Measurements from ENCODE around the gene WDR91. TPM values are rescaled to one million over a fixed set of nuclear protein-coding genes. Genes with fewer than 3 reads are reported as not detected.
A peak's percentile ranks its signal among the peaks of the same experiment; 100 is the strongest.
"Not testable (repeated sequence)": the region's sequence is repeated elsewhere in the genome, so short reads cannot be mapped to it uniquely, and the experiment has no call there.

WDR91 gene
- total RNA-seq, 2 experiments from 2014 or later, result 10.7 to 11.6 TPM

- H3K27ac Mint-ChIP-seq, result no peak overlapping the region
- peaks cover 4% of the 10 kb centered on the region for H3K9me3 Mint-ChIP-seq
- peaks cover 7% of the 10 kb centered on the region for H3K36me3 Mint-ChIP-seq (ENCODE audit: low read depth)
- CTCF ChIA-PET, result interaction anchor here (1.0 to 1.5 kb wide), 2 partner anchors 9 to 231 kb away, joined by 3 read pairs; no protein-coding TSS in a partner anchor
- H3K4me3 Mint-ChIP-seq, result no peak overlapping the region
- peaks cover 3% of the 10 kb centered on the region for H3K27me3 Mint-ChIP-seq
- H3K4me1 Mint-ChIP-seq, result peaks cover 2% of the 10 kb centered on the region
- POLR2A ChIA-PET, result no interaction called here
- DNase-seq, result no peak
Observed at GRCh38 chr7:135217645-135218509, 6.6 kb upstream of the WDR91 start.

GRCh38 chr7:135215698-135216097 is 4.4 kb upstream of the WDR91 start:
- no peak for DNase-seq
- H3K36me3 Mint-ChIP-seq (ENCODE audit: low read depth), result no peaks in the 10 kb centered on the region
- ChIA-PET CTCF (no interaction called here), POLR2A (no interaction called here)
- no peaks in the 10 kb centered on the region for H3K9me3 Mint-ChIP-seq
- H3K4me3 Mint-ChIP-seq, result no peak overlapping the region
- H3K27me3 Mint-ChIP-seq, result no peaks in the 10 kb centered on the region
- no peak overlapping the region for H3K27ac Mint-ChIP-seq
- peaks cover 8% of the 10 kb centered on the region for H3K4me1 Mint-ChIP-seq

GRCh38 chr7:135215180-135215579 is 3.9 kb upstream of the WDR91 start:
- no peak overlapping the region for H3K27ac Mint-ChIP-seq
- H3K36me3 Mint-ChIP-seq (ENCODE audit: low read depth), result no peaks in the 10 kb centered on the region
- no peak overlapping the region for H3K4me3 Mint-ChIP-seq
- no peak for DNase-seq
- CTCF ChIA-PET, result no interaction called here
- no peaks in the 10 kb centered on the region for H3K9me3 Mint-ChIP-seq
- POLR2A ChIA-PET, result no interaction called here
- peaks cover 13% of the 10 kb centered on the region for H3K4me1 Mint-ChIP-seq
- H3K27me3 Mint-ChIP-seq, result no peaks in the 10 kb centered on the region

GRCh38 chr7:135213831-135214230 is 2.5 kb upstream of the WDR91 start:
- Mint-ChIP-seq H3K27ac (no peak overlapping the region), H3K4me1 (peaks cover 16% of the 10 kb centered on the region), H3K36me3 (ENCODE audit: low read depth) (no peaks in the 10 kb centered on the region), H3K9me3 (no peaks in the 10 kb centered on the region), H3K27me3 (no peaks in the 10 kb centered on the region), H3K4me3 (no peak overlapping the region)
- POLR2A ChIA-PET, result interaction anchor here (0.7 kb wide), 1 partner anchor 746 kb away, joined by 4 read pairs; no protein-coding TSS in a partner anchor
- CTCF ChIA-PET, result no interaction called here
- DNase-seq, result no peak

- not testable (repeated sequence) for H3K9me3 Mint-ChIP-seq; DNase-seq; H3K36me3 Mint-ChIP-seq (ENCODE audit: low read depth); H3K27me3 Mint-ChIP-seq
- ChIA-PET CTCF (interaction anchor here (0.7 to 3.7 kb wide), 7 partner anchors 10 to 64 kb away, joined by 3 to 25 read pairs (median 3); partner anchors contain the start of genes CYREN and TMEM140), POLR2A (interaction anchor here (1.2 to 2.8 kb wide), 7 partner anchors 12 to 226 kb away, joined by 3 to 27 read pairs (median 5); partner anchors contain the start of genes AGBL3, CYREN and TMEM140)
- Mint-ChIP-seq H3K4me1 (peaks cover 27% of the 10 kb centered on the region), H3K4me3 (peak overlapping the region; percentile 94), H3K27ac (peak overlapping the region; percentile 52)
Observed at GRCh38 chr7:135211946-135212685, 790 bp upstream of the WDR91 start.

- Mint-ChIP-seq H3K27ac (peak overlapping the region; percentile 40), H3K4me3 (peak overlapping the region; percentile 94), H3K4me1 (peaks cover 32% of the 10 kb centered on the region), H3K27me3 (no peaks in the 10 kb centered on the region), H3K9me3 (no peaks in the 10 kb centered on the region), H3K36me3 (ENCODE audit: low read depth) (no peaks in the 10 kb centered on the region)
- CTCF ChIA-PET, result interaction anchor here (0.9 to 3.7 kb wide), 8 partner anchors 9 to 225 kb away, joined by 3 to 25 read pairs (median 4); partner anchors contain the start of genes AGBL3, CYREN and TMEM140
- POLR2A ChIA-PET, result interaction anchor here (0.6 to 2.8 kb wide), 12 partner anchors 9 to 578 kb away, joined by 3 to 27 read pairs (median 4); partner anchors contain the start of genes BPGM, CYREN and TMEM140
- DNase-seq, result no peak
Observed at GRCh38 chr7:135210888-135211178, 493 bp downstream of the WDR91 start.

- ChIA-PET CTCF (interaction anchor here (0.7 to 3.7 kb wide), 6 partner anchors 8 to 223 kb away, joined by 3 to 25 read pairs (median 3); partner anchors contain the start of genes AGBL3 and CYREN), POLR2A (interaction anchor here (0.7 to 1.5 kb wide), 4 partner anchors 39 to 563 kb away, joined by 3 to 7 read pairs (median 3); partner anchors contain the start of genes CYREN and TMEM140)
- no peak overlapping the region for H3K4me3 Mint-ChIP-seq
- no peaks in the 10 kb centered on the region for H3K27me3 Mint-ChIP-seq
- H3K36me3 Mint-ChIP-seq (ENCODE audit: low read depth), result peaks cover 7% of the 10 kb centered on the region
- H3K4me1 Mint-ChIP-seq, result peaks cover 32% of the 10 kb centered on the region
- no peak overlapping the region for H3K27ac Mint-ChIP-seq
- H3K9me3 Mint-ChIP-seq, result no peaks in the 10 kb centered on the region
- no peak for DNase-seq
Observed at GRCh38 chr7:135209225-135209834, 2.0 kb downstream of the WDR91 start.

- no peak overlapping the region for H3K27ac Mint-ChIP-seq
Observed at GRCh38 chr7:135208102-135208793, 3.1 kb downstream of the WDR91 start.

GRCh38 chr7:135207406-135208101 is 3.8 kb downstream of the WDR91 start:
- POLR2A ChIA-PET, result no interaction called here
- CTCF ChIA-PET, result no interaction called here
- Mint-ChIP-seq H3K4me1 (peaks cover 36% of the 10 kb centered on the region), H3K9me3 (no peaks in the 10 kb centered on the region), H3K36me3 (ENCODE audit: low read depth) (peaks cover 13% of the 10 kb centered on the region), H3K4me3 (no peak overlapping the region), H3K27ac (no peak overlapping the region), H3K27me3 (no peaks in the 10 kb centered on the region)
- DNase-seq, result no peak

More at GRCh38 chr7:135208102-135208793, 3.1 kb downstream of the WDR91 start:
- Mint-ChIP-seq H3K36me3 (ENCODE audit: low read depth) (peaks cover 13% of the 10 kb centered on the region), H3K27me3 (no peaks in the 10 kb centered on the region), H3K9me3 (no peaks in the 10 kb centered on the region), H3K4me3 (no peak overlapping the region), H3K4me1 (peaks cover 36% of the 10 kb centered on the region)
- POLR2A ChIA-PET, result interaction anchor here (1.5 kb wide), 1 partner anchor 38 kb away, joined by 7 read pairs; the partner anchor contains the start of gene CYREN
- CTCF ChIA-PET, result interaction anchor here (0.9 kb wide), 1 partner anchor 66 kb away, joined by 3 read pairs; no protein-coding TSS in a partner anchor
- no peak for DNase-seq

- peaks cover 17% of the 10 kb centered on the region for H3K36me3 Mint-ChIP-seq (ENCODE audit: low read depth)
- ChIA-PET POLR2A (interaction anchor here (1.5 kb wide), 1 partner anchor 38 kb away, joined by 5 read pairs; no protein-coding TSS in a partner anchor), CTCF (no interaction called here)
- DNase-seq, result no peak
- no peaks in the 10 kb centered on the region for H3K9me3 Mint-ChIP-seq
- no peak overlapping the region for H3K4me3 Mint-ChIP-seq
- H3K4me1 Mint-ChIP-seq, result peaks cover 35% of the 10 kb centered on the region
- H3K27me3 Mint-ChIP-seq, result no peaks in the 10 kb centered on the region
- H3K27ac Mint-ChIP-seq, result no peak overlapping the region
Observed at GRCh38 chr7:135206941-135207391, 4.4 kb downstream of the WDR91 start.

- ChIA-PET CTCF (no interaction called here), POLR2A (interaction anchor here (0.5 to 1.5 kb wide), 2 partner anchors 37 to 548 kb away, joined by 3 to 5 read pairs; no protein-coding TSS in a partner anchor)
- DNase-seq, result no peak
- peaks cover 32% of the 10 kb centered on the region for H3K4me1 Mint-ChIP-seq
- peaks cover 23% of the 10 kb centered on the region for H3K36me3 Mint-ChIP-seq (ENCODE audit: low read depth)
- no peaks in the 10 kb centered on the region for H3K9me3 Mint-ChIP-seq
- H3K4me3 Mint-ChIP-seq, result no peak overlapping the region
- no peaks in the 10 kb centered on the region for H3K27me3 Mint-ChIP-seq
- no peak overlapping the region for H3K27ac Mint-ChIP-seq
Observed at GRCh38 chr7:135205850-135206249, 5.5 kb downstream of the WDR91 start.
